B cell (primary cell): ENCODE measurements around the gene CHAC1. TPM values are rescaled to one million over a fixed set of nuclear protein-coding genes. Genes with fewer than 3 reads are reported as not detected.
A peak's percentile ranks its signal among the peaks of the same experiment; 100 is the strongest.

Source experiments
- ATAC-seq: fragments of 200-7000 bp; cut with Tn5 transposase; one replicate; pipeline ENCODE4 v1.10.0; 2021; ENCODE audit warnings: low read depth, mild to moderate bottlenecking, moderate number of reproducible peaks, moderate library complexity
- CTCF ChIA-PET: fragments of 350-600 bp; sonication (Branson Sonifier 250); formaldehyde crosslinking; loops from one replicate; lab custom pipeline; 2021; ENCODE audit warnings: antibody characterized with exemption, inconsistent platforms; lab: Charles Lee
- POLR2A ChIA-PET: fragments of 350-600 bp; sonication (Branson Sonifier 250); formaldehyde crosslinking; loops from one replicate; lab custom pipeline; 2021; ENCODE audit warnings: antibody characterized with exemption; lab: Charles Lee
- DNase-seq: peaks from one replicate; pipeline ENCODE4 v3.0.0; 2013
- H2AFZ ChIP-seq: 2 replicates; pipeline ENCODE4 v1.6.1; 2012; ENCODE audit warnings: mild to moderate bottlenecking, low read depth, low read length; ENCODE audit not compliant: insufficient read depth, poor library complexity, severe bottlenecking
- H3K27ac ChIP-seq, 2 donors: 1 replicate in 1 of 2; 2 replicates in 1 of 2; pipeline ENCODE4 v1.5.1; 2012 to 2013; ENCODE audit warnings: low read length in 2 of 2, mild to moderate bottlenecking in 2 of 2, moderate library complexity in 1 of 2
- H3K27me3 ChIP-seq, 4 experiments: fragments of 200-600 bp in 1 of 4; sonication (generic) in 1 of 4; replicated peaks in 1 of 4; 1 replicate in 2 of 4; 2 replicates in 2 of 4; pipeline versions ENCODE4 v1.6.1 to v1.7.0; 2013 to 2016; ENCODE audit warnings: low read length in 3 of 4, mild to moderate bottlenecking in 2 of 4, mixed read lengths in 1 of 4, moderate library complexity in 1 of 4; ENCODE audit not compliant: insufficient read depth in 4 of 4, control insufficient read depth in 3 of 4; ENCODE audit errors: control extremely low read depth in 1 of 4
- H3K36me3 ChIP-seq, 2 experiments: replicated peaks in 1 of 2; 1 replicate in 1 of 2; 2 replicates in 1 of 2; pipeline versions ENCODE4 v1.6.1 to v1.7.1; 2013; ENCODE audit warnings: low read length in 1 of 2; ENCODE audit not compliant: insufficient read depth in 2 of 2, control insufficient read depth in 1 of 2; ENCODE audit errors: control extremely low read depth in 1 of 2, extremely low read depth in 1 of 2
- H3K4me1 ChIP-seq, 2 donors: fragments of 200-600 bp in 1 of 2; sonication (generic) in 1 of 2; 1 replicate in 1 of 2; 2 replicates in 1 of 2; pipeline versions ENCODE4 v1.5.1 to v1.6.1; 2013 to 2017; ENCODE audit warnings: low read length in 2 of 2; ENCODE audit not compliant: control insufficient read depth in 2 of 2, insufficient read depth in 2 of 2
- H3K4me2 ChIP-seq: replicated peaks from 2 replicates; pipeline ENCODE3; 2012; ENCODE audit warnings: mild to moderate bottlenecking, low read depth, low read length; ENCODE audit not compliant: poor library complexity, severe bottlenecking
- H3K4me3 ChIP-seq, 5 experiments: fragments of 200-600 bp in 1 of 5; sonication (generic) in 1 of 5; 1 replicate in 3 of 5; 2 replicates in 2 of 5; pipeline versions ENCODE4 v1.5.1 to v1.7.0; 2011 to 2016; ENCODE audit warnings: low read length in 4 of 5, mild to moderate bottlenecking in 4 of 5, low read depth in 2 of 5, control low read depth in 1 of 5, moderate library complexity in 1 of 5; ENCODE audit not compliant: insufficient read depth in 1 of 5; ENCODE audit errors: control extremely low read depth in 1 of 5, extremely low read depth in 1 of 5
- H3K79me2 ChIP-seq: fragments of 200-600 bp; sonication (generic); one replicate; pipeline ENCODE4 v1.6.0; 2016; ENCODE audit warnings: low read length; ENCODE audit not compliant: control insufficient read depth, insufficient read depth
- H3K9ac ChIP-seq: fragments of 200-600 bp; sonication (generic); 2 replicates; pipeline ENCODE4 v1.6.1; 2017; ENCODE audit warnings: mild to moderate bottlenecking, low read length, moderate library complexity
- H3K9me3 ChIP-seq, 3 donors: one replicate each; pipeline versions ENCODE4 v1.6.1 to v1.7.1; 2013; ENCODE audit warnings: low read length in 2 of 3; ENCODE audit not compliant: control insufficient read depth in 2 of 3, insufficient read depth in 1 of 3; ENCODE audit errors: control extremely low read depth in 1 of 3
- H4K20me1 ChIP-seq: 2 replicates; pipeline ENCODE4 v1.6.0; 2012; ENCODE audit warnings: mild to moderate bottlenecking, low read length; ENCODE audit not compliant: insufficient read depth, control insufficient read depth, poor library complexity, severe bottlenecking
- H3K27ac Mint-ChIP-seq: one replicate; pipeline ENCODE4 v1.8.0; 2021; ENCODE audit warnings: mixed read lengths
- H3K27me3 Mint-ChIP-seq: one replicate; pipeline ENCODE4 v1.8.0; 2021; ENCODE audit warnings: mixed read lengths
- H3K4me1 Mint-ChIP-seq: one replicate; pipeline ENCODE4 v1.8.0; 2021; ENCODE audit warnings: mixed read lengths
- H3K4me3 Mint-ChIP-seq: one replicate; pipeline ENCODE4 v1.8.0; 2021; ENCODE audit warnings: mixed read lengths
- H3K9me3 Mint-ChIP-seq: one replicate; pipeline ENCODE4 v1.8.0; 2022; ENCODE audit warnings: mixed read lengths; ENCODE audit not compliant: insufficient read depth
- EZH2 ChIP-seq: IDR thresholded peaks from 2 replicates; pipeline ENCODE4 v1.6.1; 2012; ENCODE audit warnings: borderline replicate concordance, low read depth, mild to moderate bottlenecking, moderate library complexity, low read length; ENCODE audit not compliant: insufficient read depth, poor library complexity, severe bottlenecking
- WGBS: methylation state at CpG from one replicate; pipeline ENCODE4 v1.1.5; 2013; ENCODE audit warnings: missing lambda C conversion rate; ENCODE audit not compliant: insufficient coverage; 5-methylcytosine and 5-hydroxymethylcytosine counted together
- intact Hi-C: fragments of 100-400 bp; cut with micrococcal nuclease; formaldehyde crosslinking; loops from one replicate; pipeline ENCODE4 v1.10.0; 2022
- polyA plus RNA-seq: library from polyadenylated mRNA; depleted of rRNA; stranded (reverse); fragments of >200 nt; gene quantifications from 2 replicates; pipeline ENCODE4 v1.2.3, GENCODE V29; 2012
- total RNA-seq, 2 donors: library from RNA; stranded (reverse); fragments of 120-200 nt in 1 of 2; gene quantifications; 1 replicate in 1 of 2; 2 replicates in 1 of 2; pipeline versions ENCODE4 v1.2.3 to v1.2.4, GENCODE V29; 2013 to 2022
- TF ChIP-seq, protein P1 (sequence below): fragments of 200-600 bp; IDR thresholded peaks from one replicate; pipeline ENCODE4 v1.8.0; 2022; ENCODE audit warnings: antibody characterized with exemption, mild to moderate bottlenecking

The CHAC1 gene
- total and polyA plus RNA-seq, 2 donors (not counting 1 experiment from before 2014, with no cell fraction given) = 0.81 to 3.6 TPM

DNA sequence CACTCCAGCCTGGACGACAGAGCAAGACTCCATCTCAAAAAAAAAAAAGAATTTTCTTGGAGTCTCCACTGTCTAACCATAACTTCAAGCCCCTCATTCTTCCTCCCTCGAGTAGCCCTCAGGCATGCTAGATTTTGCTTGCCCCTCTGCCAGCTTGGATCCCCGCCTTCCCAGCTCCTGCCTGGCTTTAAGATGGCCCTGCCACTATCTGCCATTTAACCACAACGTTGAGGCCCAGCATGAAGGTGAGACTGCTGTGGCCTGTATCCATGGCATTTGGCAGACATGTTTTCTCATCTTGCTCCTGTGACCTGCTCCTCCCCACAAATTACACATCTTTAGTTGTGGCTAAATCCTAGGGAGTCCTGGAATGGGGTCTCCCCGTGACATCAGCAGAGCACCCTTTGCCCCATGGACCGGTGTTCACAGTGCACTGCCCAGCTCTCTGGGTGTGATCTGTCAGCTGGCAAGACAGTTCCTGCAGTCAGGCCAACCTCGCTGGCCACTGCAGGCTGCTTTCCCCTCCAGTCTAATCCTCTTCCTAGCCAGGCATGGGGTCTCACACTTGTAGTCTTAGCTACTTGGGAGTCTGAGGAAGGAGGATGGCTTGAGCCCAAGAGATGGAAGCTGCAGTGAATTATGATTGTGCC, 48.6 kb upstream of the CHAC1 start:
- intact Hi-C loops = loop anchor here (1.0 to 10.0 kb wide), 7 partner anchors 10 to 990 kb away; partner anchors contain the start of genes MAPKBP1, MGA, RTF1 and SPTBN5
- POLR2A ChIA-PET = interaction anchor here (0.6 to 3.5 kb wide), 4 partner anchors 9 to 285 kb away, joined by 3 to 28 read pairs (median 8); partner anchors contain the start of gene VPS18

More for the DNA sequence above, 48.6 kb upstream of the CHAC1 start:
- Mint-ChIP-seq H3K4me1 (peaks cover 48% of the 10 kb centered on the region), H3K4me3 (no peak overlapping the region), H3K27ac (peak overlapping the region; percentile 98), H3K27me3 (no peaks in the 10 kb centered on the region), H3K9me3 (no peaks in the 10 kb centered on the region)
- CTCF ChIA-PET = interaction anchor here (0.6 to 9.5 kb wide), 35 partner anchors 10 to 907 kb away, joined by 3 to 176 read pairs (median 5); partner anchors contain the start of genes CHAC1, CHP1, DLL4 and EXD1
- TF ChIP-seq, protein P1, sequence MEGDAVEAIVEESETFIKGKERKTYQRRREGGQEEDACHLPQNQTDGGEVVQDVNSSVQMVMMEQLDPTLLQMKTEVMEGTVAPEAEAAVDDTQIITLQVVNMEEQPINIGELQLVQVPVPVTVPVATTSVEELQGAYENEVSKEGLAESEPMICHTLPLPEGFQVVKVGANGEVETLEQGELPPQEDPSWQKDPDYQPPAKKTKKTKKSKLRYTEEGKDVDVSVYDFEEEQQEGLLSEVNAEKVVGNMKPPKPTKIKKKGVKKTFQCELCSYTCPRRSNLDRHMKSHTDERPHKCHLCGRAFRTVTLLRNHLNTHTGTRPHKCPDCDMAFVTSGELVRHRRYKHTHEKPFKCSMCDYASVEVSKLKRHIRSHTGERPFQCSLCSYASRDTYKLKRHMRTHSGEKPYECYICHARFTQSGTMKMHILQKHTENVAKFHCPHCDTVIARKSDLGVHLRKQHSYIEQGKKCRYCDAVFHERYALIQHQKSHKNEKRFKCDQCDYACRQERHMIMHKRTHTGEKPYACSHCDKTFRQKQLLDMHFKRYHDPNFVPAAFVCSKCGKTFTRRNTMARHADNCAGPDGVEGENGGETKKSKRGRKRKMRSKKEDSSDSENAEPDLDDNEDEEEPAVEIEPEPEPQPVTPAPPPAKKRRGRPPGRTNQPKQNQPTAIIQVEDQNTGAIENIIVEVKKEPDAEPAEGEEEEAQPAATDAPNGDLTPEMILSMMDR = no peak
- TF ChIP-seq EZH2 = no peak
- ATAC-seq = no peak
- Histone ChIP-seq H3K27ac (peak overlapping the region; percentile 53 to 98), H4K20me1 (peaks cover 20% of the 10 kb centered on the region), H3K4me1 (peaks cover 30 to 60% of the 10 kb centered on the region in 2 donors), H3K36me3 (peaks cover 0 to 29% of the 10 kb centered on the region in 2 experiments), H3K4me3 (no peak overlapping the region), H2AFZ (no peak overlapping the region), H3K79me2 (peaks cover 12% of the 10 kb centered on the region), H3K27me3 (no peaks in the 10 kb centered on the region), H3K9me3 (no peaks in the 10 kb centered on the region), H3K4me2 (peak overlapping the region; percentile 17), H3K9ac (no peak overlapping the region)
- WGBS = 91% methylated on average over 6 of the region's 7 CpGs
- peak; percentile 41 for DNase-seq
